Neutrophil (primary cell): ENCODE results near the gene PELI3.

Experiments used
- H3K27ac ChIP-seq: fragments of 200-600 bp; sonication (generic); 2 replicates; pipeline ENCODE4 v1.5.1; 2016; ENCODE audit warnings: mild to moderate bottlenecking, moderate library complexity
- H3K27me3 ChIP-seq: fragments of 200-600 bp; sonication (generic); 2 replicates; pipeline ENCODE4 v1.6.0; 2016; ENCODE audit warnings: mild to moderate bottlenecking
- H3K36me3 ChIP-seq: fragments of 200-600 bp; sonication (generic); 2 replicates; pipeline ENCODE4 v1.5.1; 2017
- H3K4me1 ChIP-seq, 2 experiments: fragments of 200-600 bp in 1 of 2; sonication (generic) in 1 of 2; 1 replicate in 1 of 2; 2 replicates in 1 of 2; pipeline versions ENCODE4 v1.5.1 to v1.6.1; 2013 to 2016; ENCODE audit warnings: low read depth in 1 of 2, low read length in 1 of 2, mild to moderate bottlenecking in 1 of 2, moderate library complexity in 1 of 2; ENCODE audit not compliant: control insufficient read depth in 1 of 2, insufficient read depth in 1 of 2
- H3K4me3 ChIP-seq, 2 experiments: fragments of 200-600 bp in 1 of 2; sonication (generic) in 1 of 2; 1 replicate in 1 of 2; 2 replicates in 1 of 2; pipeline ENCODE4 v1.5.1; 2013 to 2016; ENCODE audit warnings: low read depth in 1 of 2, low read length in 1 of 2, mild to moderate bottlenecking in 1 of 2, moderate library complexity in 1 of 2
- H3K9me3 ChIP-seq: fragments of 200-600 bp; sonication (generic); 2 replicates; pipeline ENCODE4 v1.5.1; 2016
- CTCF ChIP-seq: fragments of 200-600 bp; sonication (generic); IDR thresholded peaks from 2 replicates; pipeline ENCODE4 v1.5.1; 2016; ENCODE audit warnings: antibody characterized with exemption

The PELI3 gene

GRCh38 chr11:66447012-66447411, 19.7 kb upstream of the PELI3 start:
- Histone ChIP-seq H3K4me1 (peaks cover 18 to 19% of the 10 kb centered on the region in 2 experiments), H3K4me3 (no peak overlapping the region), H3K36me3 (no peaks in the 10 kb centered on the region), H3K27me3 (no peaks in the 10 kb centered on the region), H3K27ac (no peak overlapping the region), H3K9me3 (no peaks in the 10 kb centered on the region)
- no peak for TF ChIP-seq CTCF

- Histone ChIP-seq H3K27ac (no peak overlapping the region), H3K9me3 (no peaks in the 10 kb centered on the region), H3K36me3 (no peaks in the 10 kb centered on the region), H3K27me3 (no peaks in the 10 kb centered on the region), H3K4me3 (no peak overlapping the region), H3K4me1 (peaks cover 12 to 13% of the 10 kb centered on the region in 2 experiments)
- no peak for TF ChIP-seq CTCF
These were observed 18.2 kb upstream of the PELI3 start for GRCh38 chr11:66448523-66448922.

DNA sequence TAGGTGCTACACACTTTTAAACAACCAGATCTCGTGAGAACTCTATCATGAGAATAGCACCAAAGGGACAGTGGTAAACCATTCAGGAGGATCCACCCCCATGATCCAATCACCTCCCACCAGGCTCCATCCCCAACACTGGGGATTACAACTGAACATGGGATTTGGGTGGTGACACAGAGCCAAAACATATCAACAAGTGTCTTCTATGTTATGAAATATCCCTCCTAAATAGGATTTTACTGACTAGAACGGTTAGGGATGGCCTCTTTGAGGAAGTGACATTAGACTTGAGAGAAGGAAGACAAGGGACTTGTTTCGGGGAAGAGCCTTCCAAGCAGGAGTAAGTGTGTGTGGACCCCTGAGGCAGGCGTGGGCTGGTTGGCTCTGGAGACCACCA, 16.1 kb upstream of the PELI3 start:
- TF ChIP-seq CTCF, result no peak
- Histone ChIP-seq H3K27ac (no peak overlapping the region), H3K27me3 (peaks cover 17% of the 10 kb centered on the region), H3K9me3 (no peaks in the 10 kb centered on the region), H3K36me3 (no peaks in the 10 kb centered on the region), H3K4me3 (no peak overlapping the region), H3K4me1 (peaks cover 3 to 4% of the 10 kb centered on the region in 2 experiments)

DNA sequence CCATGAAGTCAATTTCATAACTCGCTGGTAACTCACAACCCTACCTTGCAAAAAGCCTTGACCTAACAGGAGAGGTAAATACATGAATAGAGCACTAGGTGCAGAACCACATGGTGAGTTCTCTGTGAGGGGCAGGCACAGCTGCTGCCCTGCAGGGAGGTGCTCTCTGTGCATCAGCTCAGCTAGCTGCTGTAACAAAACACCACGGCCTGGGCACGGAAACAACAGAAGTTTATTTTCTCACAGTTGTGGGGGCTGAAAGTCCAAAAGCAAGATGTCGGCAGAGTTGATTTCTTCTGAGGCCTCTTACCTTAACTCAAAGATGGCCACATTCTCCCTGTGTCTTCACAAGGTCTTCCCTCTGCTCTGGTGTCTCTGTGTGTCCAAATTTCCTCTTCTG, 15.0 kb upstream of the PELI3 start:
- no peak overlapping the region for H3K27ac ChIP-seq
- H3K4me3 ChIP-seq, result no peak overlapping the region
- H3K27me3 ChIP-seq, result peaks cover 26% of the 10 kb centered on the region
- TF ChIP-seq CTCF, result no peak
- no peaks in the 10 kb centered on the region for H3K36me3 ChIP-seq
- peaks cover 3 to 4% of the 10 kb centered on the region in 2 experiments for H3K4me1 ChIP-seq
- no peaks in the 10 kb centered on the region for H3K9me3 ChIP-seq

DNA sequence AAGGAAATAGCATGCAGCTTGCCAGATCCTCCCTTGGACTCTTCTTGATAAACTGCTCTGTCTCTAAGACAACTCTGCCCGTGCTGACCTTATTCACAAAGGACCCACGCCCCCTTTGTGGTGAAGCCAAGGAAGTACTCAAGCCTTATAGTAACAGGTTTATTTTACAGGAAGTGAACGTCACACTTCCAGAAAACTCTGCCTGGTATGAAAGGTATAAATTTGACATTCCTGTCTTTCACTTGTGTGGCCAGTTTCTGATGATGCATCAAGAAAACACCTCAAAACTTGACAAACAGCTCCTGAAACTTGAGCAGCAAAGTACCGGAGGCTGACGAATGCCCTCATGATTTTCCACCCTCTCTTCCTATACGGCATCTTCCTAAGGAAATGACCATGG, 12.5 kb upstream of the PELI3 start:
- Histone ChIP-seq H3K27ac (no peak overlapping the region), H3K4me1 (no peaks in the 10 kb centered on the region), H3K36me3 (no peaks in the 10 kb centered on the region), H3K27me3 (peaks cover 32% of the 10 kb centered on the region), H3K9me3 (no peaks in the 10 kb centered on the region), H3K4me3 (no peak overlapping the region)
- TF ChIP-seq CTCF, result no peak

DNA sequence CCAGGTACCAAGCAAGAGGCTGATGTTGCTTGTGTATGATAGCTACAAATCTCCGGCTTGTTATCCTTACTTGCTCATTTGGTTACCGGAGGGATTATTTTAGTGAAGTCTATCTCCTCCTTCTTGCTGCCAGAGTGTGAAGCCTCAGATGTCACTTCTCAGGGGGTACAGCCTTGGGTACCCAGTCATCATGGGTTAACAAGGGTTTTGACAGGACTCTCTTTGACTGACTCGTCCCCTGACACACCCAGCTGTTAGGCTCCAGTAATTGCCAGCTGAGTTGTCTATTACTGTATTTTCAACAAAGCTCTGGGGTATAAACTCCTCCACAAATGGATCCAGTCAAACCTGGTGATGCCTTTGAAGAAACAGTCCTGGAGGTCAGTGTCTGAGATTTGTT, 11.9 kb upstream of the PELI3 start:
- Histone ChIP-seq H3K4me3 (no peak overlapping the region), H3K4me1 (no peaks in the 10 kb centered on the region), H3K9me3 (no peaks in the 10 kb centered on the region), H3K27ac (no peak overlapping the region), H3K36me3 (no peaks in the 10 kb centered on the region), H3K27me3 (peaks cover 34% of the 10 kb centered on the region)
- no peak for TF ChIP-seq CTCF
